ENCODE measurements around the gene SLC4A5.

- TF ChIP-seq CTCF (conservative IDR thresholded peaks at IDR 0.05) (no peak), ZFX (IDR thresholded peaks at IDR 0.05) (no peak)
These were observed 26.5 kb downstream of the SLC4A5 start for GRCh38 chr2:74316627-74317295.
